ENCODE data around the gene CDH4.

CDH4 gene

DNA sequence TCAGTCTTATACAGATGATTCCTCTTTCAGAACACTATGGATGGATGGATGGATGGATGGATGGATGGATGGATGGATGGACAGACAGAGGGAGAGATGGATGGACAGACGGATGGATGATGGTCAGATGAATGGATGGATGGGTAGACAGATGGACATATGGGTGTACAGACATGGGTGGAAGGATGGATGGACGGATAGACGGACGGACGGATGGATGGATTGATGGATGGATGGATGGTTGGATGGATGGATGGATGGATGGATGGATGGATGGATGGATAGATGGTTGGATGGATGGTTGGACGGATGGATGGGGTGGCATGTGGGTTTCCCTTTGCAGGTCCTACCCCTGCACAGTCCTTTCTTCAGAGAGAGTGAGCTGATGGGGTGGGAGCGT is 320.7 kb downstream of the CDH4 start:
- no peak overlapping the region for H3K4me3 ChIP-seq (ENCODE audit: low read depth, low read length)
- no peak for DNase-seq (ENCODE audit: low read depth, low spot score)
- TF ChIP-seq, protein P1, sequence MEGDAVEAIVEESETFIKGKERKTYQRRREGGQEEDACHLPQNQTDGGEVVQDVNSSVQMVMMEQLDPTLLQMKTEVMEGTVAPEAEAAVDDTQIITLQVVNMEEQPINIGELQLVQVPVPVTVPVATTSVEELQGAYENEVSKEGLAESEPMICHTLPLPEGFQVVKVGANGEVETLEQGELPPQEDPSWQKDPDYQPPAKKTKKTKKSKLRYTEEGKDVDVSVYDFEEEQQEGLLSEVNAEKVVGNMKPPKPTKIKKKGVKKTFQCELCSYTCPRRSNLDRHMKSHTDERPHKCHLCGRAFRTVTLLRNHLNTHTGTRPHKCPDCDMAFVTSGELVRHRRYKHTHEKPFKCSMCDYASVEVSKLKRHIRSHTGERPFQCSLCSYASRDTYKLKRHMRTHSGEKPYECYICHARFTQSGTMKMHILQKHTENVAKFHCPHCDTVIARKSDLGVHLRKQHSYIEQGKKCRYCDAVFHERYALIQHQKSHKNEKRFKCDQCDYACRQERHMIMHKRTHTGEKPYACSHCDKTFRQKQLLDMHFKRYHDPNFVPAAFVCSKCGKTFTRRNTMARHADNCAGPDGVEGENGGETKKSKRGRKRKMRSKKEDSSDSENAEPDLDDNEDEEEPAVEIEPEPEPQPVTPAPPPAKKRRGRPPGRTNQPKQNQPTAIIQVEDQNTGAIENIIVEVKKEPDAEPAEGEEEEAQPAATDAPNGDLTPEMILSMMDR (IDR thresholded peaks at IDR 0.05; ENCODE audit: low read depth, low read length) = no peak
- in situ Hi-C loops (cut with HindIII; ENCODE audit: low sequenced_read_pairs) = no loop called here

DNA sequence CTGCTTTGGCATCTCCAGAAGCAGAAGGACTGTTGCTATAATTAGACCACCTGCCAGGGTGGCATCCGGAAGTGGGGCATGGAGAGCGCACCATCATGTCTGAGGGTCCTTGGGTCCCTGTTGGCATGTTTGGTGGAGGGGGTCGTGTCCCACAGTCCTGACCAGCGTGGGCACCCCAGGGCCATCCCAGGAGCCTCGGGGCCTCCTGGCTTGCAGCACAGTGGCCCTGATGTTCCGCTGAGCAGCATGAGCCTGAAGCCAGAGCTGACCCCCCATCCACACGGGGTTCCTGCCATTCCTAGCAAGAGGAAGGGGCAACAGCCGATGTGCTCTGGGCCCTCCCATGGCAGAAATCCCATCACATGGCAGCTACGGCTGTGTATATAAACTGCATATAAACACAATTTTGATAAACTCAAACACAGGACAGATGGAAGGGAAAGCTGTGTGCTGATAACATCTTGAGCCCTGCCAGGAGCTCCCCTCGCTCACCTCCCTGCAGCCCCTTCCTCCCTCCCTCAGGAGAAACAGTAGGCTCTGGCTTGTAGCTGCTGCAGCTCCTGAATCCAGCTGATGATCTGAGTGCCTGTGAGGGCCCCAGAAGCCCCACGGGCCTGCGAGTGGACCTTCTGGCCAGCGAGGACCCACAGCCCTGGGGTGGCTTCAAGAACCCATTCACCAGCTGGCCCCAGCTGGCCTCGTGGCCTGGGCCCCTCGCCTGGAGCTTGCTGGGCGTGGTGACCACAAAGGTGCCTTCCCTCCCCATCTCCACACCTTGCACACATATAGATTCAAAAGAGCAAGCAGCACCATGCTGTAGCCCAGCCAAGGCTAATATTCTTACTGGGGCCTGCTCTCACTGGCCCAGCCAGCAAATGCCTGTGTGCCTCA is 321.6 kb downstream of the CDH4 start:
- in situ Hi-C loops (cut with HindIII; ENCODE audit: low sequenced_read_pairs) = no loop called here
- no peak overlapping the region for H3K4me3 ChIP-seq (ENCODE audit: low read depth, low read length)
- DNase-seq (ENCODE audit: low read depth, low spot score) = no peak
- TF ChIP-seq, protein P1 (IDR thresholded peaks at IDR 0.05; ENCODE audit: low read depth, low read length) = no peak

DNA sequence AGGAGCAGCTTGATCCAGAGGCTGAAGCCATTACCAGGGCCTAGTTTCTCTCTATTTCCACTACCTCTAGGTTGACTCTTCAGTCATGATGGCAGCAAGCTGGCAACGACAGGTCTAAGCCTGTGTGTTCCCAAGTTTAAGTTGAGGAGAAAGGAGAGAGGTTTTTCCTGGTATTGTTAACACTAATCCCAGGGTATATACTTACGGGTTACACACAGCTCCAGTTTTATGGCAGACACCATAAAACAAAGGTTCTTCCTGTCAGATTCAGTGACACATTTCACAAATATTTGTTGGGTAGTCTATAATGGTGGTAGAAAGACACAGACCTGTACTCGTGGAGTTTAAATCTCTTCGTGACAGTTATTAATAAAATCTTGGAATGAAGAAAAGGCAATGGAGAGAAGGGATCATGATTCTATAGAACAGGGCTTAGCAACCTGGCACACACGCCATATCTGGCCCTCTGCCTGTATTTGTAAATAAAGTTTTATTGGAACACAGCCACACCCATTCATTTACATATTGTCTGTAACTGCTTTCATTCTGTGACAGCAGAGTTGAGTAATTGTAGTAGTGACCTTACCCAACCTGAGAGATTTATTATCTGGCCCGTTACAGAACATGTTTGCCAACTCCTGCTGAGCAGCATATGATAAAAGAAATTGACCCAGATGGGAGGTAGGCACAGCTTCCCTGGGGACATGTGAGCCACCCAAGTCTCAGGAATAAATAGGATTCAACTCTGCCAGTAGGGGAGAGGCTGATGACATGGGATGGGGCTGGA is 323.3 kb downstream of the CDH4 start:
- in situ Hi-C loops (cut with HindIII; ENCODE audit: low sequenced_read_pairs) = no loop called here
- TF ChIP-seq, protein P1 (IDR thresholded peaks at IDR 0.05; ENCODE audit: low read depth, low read length) = no peak
- no peak for DNase-seq (ENCODE audit: low read depth, low spot score)
- H3K4me3 ChIP-seq (ENCODE audit: low read depth, low read length) = no peak overlapping the region

DNA sequence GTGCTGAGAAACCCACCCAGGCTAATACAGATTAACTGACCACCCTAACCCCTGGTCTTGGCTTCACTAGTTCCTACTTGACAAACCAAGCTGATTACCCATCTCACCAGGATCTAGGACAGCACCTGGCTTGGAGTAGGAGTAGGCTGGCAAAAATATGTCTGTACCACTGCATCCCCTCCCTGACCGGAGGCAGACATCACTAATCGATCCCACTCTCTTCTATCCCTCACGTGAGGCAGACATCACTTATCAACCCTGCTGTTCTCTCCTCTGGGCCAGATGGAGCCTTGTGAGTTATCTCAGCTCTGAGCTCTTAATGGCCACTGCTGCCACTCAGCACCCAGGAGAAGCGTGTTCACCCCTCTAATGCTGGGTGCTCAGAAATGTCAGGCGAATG is 324.3 kb downstream of the CDH4 start:
- TF ChIP-seq, protein P1 (IDR thresholded peaks at IDR 0.05; ENCODE audit: low read depth, low read length) = no peak
- H3K4me3 ChIP-seq (ENCODE audit: low read depth, low read length) = no peak overlapping the region
- in situ Hi-C loops (cut with HindIII; ENCODE audit: low sequenced_read_pairs) = no loop called here
- DNase-seq (ENCODE audit: low read depth, low spot score) = no peak

DNA sequence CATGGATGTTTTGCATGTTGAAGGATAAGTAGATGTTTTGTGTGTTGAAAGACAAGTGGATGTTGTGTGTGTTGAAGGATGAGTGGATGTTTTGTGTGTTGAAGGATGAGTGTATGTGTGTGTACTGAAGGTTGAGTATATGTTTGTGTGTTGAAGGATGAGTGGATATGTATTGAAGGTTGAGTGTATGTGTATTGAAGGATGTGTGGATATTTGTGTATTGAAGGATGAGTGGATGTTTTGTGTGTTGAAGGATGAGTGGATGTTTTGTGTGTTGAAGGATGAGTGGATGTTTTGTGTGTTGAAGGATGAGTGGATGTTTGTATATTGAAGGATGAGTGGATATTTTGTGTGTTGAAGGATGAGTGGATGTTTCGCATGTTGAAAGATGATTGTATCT is 325.0 kb downstream of the CDH4 start:
- DNase-seq (ENCODE audit: low read depth, low spot score) = no peak
- in situ Hi-C loops (cut with HindIII; ENCODE audit: low sequenced_read_pairs) = no loop called here
- no peak overlapping the region for H3K4me3 ChIP-seq (ENCODE audit: low read depth, low read length)
- TF ChIP-seq, protein P1 (IDR thresholded peaks at IDR 0.05; ENCODE audit: low read depth, low read length) = no peak

DNA sequence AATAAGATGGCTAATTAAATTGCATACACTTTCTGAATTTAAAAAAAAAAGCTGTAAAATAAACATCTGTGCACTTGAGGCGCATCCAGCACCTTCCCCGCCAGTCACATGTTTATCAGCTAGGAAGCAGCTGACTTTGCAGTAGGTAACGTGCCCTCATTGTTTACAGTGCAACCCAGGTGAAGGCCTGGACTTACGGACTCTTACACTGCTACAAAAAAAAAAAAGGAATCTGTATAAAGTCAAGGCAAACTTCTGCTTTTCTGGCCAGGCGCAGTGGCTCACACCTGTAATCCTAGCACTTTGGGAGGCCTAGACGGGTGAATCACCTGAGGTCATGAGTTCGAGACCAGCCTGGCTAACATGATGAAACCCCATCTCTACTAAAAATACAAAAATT is 327.8 kb downstream of the CDH4 start:
- DNase-seq (ENCODE audit: low read depth, low spot score) = no peak
- in situ Hi-C loops (cut with HindIII; ENCODE audit: low sequenced_read_pairs) = no loop called here
- TF ChIP-seq, protein P1 (IDR thresholded peaks at IDR 0.05; ENCODE audit: low read depth, low read length) = no peak
- no peak overlapping the region for H3K4me3 ChIP-seq (ENCODE audit: low read depth, low read length)

All from astrocyte of the spinal cord (primary cell).